ENCODE data around the gene YEATS4.

DNA sequence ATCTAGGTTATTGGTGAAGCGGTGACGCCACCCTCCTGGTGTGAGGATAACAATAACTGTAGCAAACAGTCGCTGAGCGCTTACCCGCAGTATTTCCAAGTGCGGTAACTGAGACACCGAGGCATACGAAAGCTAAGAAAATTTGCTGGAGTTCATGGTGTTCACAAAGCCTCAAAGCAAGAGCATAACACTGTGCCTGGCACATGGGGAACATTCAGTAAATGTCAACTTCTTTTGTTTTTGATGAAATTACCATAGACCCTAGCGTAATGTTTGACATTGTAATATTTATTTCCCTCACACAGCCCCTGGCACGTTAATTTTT lies 767 bp downstream of the YEATS4 start:
- TF ChIP-seq POLR2A (conservative IDR thresholded peaks at IDR 0.05) (no peak), MYNN (IDR thresholded peaks at IDR 0.05) (no peak), MYNN (CRISPR knock-in tag; IDR thresholded peaks at IDR 0.05) (no peak), SIN3A (IDR thresholded peaks at IDR 0.05; ENCODE audit: borderline replicate concordance in 2 of 2, control insufficient read depth in 1 of 2, low read depth in 2 of 2, low read length in 2 of 2) (no peak), EP300 (IDR thresholded peaks at IDR 0.05; ENCODE audit: low read length) (no peak), ZKSCAN3 (CRISPR knock-in tag; IDR thresholded peaks at IDR 0.05) (no peak), YY1 (IDR thresholded peaks at IDR 0.05; ENCODE audit: borderline replicate concordance in 1 of 3, control insufficient read depth in 1 of 3, extremely low read depth in 1 of 3, insufficient read depth in 3 of 3, insufficient read length in 1 of 3, insufficient replicate concordance in 2 of 3, low read depth in 1 of 3, low read length in 2 of 3) (no peak), SP2 (IDR thresholded peaks at IDR 0.05; ENCODE audit: extremely low read depth, low read depth, low read length, poor library complexity, severe bottlenecking) (no peak), ETV6 (IDR thresholded peaks at IDR 0.05; ENCODE audit: borderline replicate concordance in 1 of 2, low read depth in 2 of 2, low read length in 1 of 2) (no peak), ETV6 (CRISPR knock-in tag; IDR thresholded peaks at IDR 0.05; ENCODE audit: borderline replicate concordance) (no peak), HDAC1 (IDR thresholded peaks at IDR 0.05) (no peak)
- TF ChIP-seq, protein P1, sequence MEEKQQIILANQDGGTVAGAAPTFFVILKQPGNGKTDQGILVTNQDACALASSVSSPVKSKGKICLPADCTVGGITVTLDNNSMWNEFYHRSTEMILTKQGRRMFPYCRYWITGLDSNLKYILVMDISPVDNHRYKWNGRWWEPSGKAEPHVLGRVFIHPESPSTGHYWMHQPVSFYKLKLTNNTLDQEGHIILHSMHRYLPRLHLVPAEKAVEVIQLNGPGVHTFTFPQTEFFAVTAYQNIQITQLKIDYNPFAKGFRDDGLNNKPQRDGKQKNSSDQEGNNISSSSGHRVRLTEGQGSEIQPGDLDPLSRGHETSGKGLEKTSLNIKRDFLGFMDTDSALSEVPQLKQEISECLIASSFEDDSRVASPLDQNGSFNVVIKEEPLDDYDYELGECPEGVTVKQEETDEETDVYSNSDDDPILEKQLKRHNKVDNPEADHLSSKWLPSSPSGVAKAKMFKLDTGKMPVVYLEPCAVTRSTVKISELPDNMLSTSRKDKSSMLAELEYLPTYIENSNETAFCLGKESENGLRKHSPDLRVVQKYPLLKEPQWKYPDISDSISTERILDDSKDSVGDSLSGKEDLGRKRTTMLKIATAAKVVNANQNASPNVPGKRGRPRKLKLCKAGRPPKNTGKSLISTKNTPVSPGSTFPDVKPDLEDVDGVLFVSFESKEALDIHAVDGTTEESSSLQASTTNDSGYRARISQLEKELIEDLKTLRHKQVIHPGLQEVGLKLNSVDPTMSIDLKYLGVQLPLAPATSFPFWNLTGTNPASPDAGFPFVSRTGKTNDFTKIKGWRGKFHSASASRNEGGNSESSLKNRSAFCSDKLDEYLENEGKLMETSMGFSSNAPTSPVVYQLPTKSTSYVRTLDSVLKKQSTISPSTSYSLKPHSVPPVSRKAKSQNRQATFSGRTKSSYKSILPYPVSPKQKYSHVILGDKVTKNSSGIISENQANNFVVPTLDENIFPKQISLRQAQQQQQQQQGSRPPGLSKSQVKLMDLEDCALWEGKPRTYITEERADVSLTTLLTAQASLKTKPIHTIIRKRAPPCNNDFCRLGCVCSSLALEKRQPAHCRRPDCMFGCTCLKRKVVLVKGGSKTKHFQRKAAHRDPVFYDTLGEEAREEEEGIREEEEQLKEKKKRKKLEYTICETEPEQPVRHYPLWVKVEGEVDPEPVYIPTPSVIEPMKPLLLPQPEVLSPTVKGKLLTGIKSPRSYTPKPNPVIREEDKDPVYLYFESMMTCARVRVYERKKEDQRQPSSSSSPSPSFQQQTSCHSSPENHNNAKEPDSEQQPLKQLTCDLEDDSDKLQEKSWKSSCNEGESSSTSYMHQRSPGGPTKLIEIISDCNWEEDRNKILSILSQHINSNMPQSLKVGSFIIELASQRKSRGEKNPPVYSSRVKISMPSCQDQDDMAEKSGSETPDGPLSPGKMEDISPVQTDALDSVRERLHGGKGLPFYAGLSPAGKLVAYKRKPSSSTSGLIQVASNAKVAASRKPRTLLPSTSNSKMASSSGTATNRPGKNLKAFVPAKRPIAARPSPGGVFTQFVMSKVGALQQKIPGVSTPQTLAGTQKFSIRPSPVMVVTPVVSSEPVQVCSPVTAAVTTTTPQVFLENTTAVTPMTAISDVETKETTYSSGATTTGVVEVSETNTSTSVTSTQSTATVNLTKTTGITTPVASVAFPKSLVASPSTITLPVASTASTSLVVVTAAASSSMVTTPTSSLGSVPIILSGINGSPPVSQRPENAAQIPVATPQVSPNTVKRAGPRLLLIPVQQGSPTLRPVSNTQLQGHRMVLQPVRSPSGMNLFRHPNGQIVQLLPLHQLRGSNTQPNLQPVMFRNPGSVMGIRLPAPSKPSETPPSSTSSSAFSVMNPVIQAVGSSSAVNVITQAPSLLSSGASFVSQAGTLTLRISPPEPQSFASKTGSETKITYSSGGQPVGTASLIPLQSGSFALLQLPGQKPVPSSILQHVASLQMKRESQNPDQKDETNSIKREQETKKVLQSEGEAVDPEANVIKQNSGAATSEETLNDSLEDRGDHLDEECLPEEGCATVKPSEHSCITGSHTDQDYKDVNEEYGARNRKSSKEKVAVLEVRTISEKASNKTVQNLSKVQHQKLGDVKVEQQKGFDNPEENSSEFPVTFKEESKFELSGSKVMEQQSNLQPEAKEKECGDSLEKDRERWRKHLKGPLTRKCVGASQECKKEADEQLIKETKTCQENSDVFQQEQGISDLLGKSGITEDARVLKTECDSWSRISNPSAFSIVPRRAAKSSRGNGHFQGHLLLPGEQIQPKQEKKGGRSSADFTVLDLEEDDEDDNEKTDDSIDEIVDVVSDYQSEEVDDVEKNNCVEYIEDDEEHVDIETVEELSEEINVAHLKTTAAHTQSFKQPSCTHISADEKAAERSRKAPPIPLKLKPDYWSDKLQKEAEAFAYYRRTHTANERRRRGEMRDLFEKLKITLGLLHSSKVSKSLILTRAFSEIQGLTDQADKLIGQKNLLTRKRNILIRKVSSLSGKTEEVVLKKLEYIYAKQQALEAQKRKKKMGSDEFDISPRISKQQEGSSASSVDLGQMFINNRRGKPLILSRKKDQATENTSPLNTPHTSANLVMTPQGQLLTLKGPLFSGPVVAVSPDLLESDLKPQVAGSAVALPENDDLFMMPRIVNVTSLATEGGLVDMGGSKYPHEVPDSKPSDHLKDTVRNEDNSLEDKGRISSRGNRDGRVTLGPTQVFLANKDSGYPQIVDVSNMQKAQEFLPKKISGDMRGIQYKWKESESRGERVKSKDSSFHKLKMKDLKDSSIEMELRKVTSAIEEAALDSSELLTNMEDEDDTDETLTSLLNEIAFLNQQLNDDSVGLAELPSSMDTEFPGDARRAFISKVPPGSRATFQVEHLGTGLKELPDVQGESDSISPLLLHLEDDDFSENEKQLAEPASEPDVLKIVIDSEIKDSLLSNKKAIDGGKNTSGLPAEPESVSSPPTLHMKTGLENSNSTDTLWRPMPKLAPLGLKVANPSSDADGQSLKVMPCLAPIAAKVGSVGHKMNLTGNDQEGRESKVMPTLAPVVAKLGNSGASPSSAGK (IDR thresholded peaks at IDR 0.05), result no peak
- TF ChIP-seq, protein P2, sequence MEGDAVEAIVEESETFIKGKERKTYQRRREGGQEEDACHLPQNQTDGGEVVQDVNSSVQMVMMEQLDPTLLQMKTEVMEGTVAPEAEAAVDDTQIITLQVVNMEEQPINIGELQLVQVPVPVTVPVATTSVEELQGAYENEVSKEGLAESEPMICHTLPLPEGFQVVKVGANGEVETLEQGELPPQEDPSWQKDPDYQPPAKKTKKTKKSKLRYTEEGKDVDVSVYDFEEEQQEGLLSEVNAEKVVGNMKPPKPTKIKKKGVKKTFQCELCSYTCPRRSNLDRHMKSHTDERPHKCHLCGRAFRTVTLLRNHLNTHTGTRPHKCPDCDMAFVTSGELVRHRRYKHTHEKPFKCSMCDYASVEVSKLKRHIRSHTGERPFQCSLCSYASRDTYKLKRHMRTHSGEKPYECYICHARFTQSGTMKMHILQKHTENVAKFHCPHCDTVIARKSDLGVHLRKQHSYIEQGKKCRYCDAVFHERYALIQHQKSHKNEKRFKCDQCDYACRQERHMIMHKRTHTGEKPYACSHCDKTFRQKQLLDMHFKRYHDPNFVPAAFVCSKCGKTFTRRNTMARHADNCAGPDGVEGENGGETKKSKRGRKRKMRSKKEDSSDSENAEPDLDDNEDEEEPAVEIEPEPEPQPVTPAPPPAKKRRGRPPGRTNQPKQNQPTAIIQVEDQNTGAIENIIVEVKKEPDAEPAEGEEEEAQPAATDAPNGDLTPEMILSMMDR (IDR thresholded peaks at IDR 0.05 in 2 of 3, conservative IDR thresholded peaks at IDR 0.05 in 1 of 3; ENCODE audit: insufficient read depth in 2 of 3, low read depth in 1 of 3, low read length in 3 of 3), result no peak
- TF ChIP-seq, protein P3, sequence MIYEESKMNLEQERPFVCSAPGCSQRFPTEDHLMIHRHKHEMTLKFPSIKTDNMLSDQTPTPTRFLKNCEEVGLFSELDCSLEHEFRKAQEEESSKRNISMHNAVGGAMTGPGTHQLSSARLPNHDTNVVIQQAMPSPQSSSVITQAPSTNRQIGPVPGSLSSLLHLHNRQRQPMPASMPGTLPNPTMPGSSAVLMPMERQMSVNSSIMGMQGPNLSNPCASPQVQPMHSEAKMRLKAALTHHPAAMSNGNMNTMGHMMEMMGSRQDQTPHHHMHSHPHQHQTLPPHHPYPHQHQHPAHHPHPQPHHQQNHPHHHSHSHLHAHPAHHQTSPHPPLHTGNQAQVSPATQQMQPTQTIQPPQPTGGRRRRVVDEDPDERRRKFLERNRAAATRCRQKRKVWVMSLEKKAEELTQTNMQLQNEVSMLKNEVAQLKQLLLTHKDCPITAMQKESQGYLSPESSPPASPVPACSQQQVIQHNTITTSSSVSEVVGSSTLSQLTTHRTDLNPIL (CRISPR knock-in tag; IDR thresholded peaks at IDR 0.05), result no peak
